BJ (cell line): Measurements from ENCODE around the gene GPSM1. TPM values are rescaled to one million over a fixed set of nuclear protein-coding genes. Genes with fewer than 3 reads are reported as not detected.

ENCODE experiments used
- CTCF ChIA-PET: fragments of 350-600 bp; formaldehyde crosslinking; extraction: SDS; loops from one replicate; lab custom pipeline; 2021; ENCODE audit warnings: antibody characterized with exemption, inconsistent platforms; lab: Yijun Ruan, JAX
- POLR2A ChIA-PET: fragments of 300-600 bp; sonication (Branson Sonifier 250); formaldehyde crosslinking; extraction: SDS; loops from one replicate; lab custom pipeline; 2021; ENCODE audit warnings: antibody characterized with exemption; lab: Charles Lee
- DNase-seq: peaks from one replicate; pipeline ENCODE4 v3.0.0-alpha.2; 2011; ENCODE audit warnings: low read depth
- H3K27me3 ChIP-seq: 2 replicates; pipeline ENCODE4 v1.6.0; 2011; ENCODE audit warnings: low read length; ENCODE audit not compliant: control insufficient read depth, insufficient read depth
- H3K36me3 ChIP-seq: 2 replicates; pipeline ENCODE4 v1.5.1; 2011; ENCODE audit warnings: low read length; ENCODE audit not compliant: control insufficient read depth, insufficient read depth
- H3K4me3 ChIP-seq: 2 replicates; pipeline ENCODE4 v1.5.1; 2011; ENCODE audit warnings: low read depth, mild to moderate bottlenecking, control low read depth, low read length
- CTCF ChIP-seq: IDR thresholded peaks from 2 replicates; pipeline ENCODE4 v1.5.1; 2011; ENCODE audit warnings: low read depth, mild to moderate bottlenecking, control low read depth, inconsistent platforms, low read length, moderate library complexity; ENCODE audit not compliant: insufficient read depth
- polyA plus RNA-seq: library from polyadenylated mRNA; depleted of rRNA; stranded (reverse); fragments of >200 nt; gene quantifications from 2 replicates; pipeline ENCODE4 v1.2.3, GENCODE V29; 2011

The GPSM1 gene
- polyA plus RNA-seq, 1 experiment: 33.1 TPM

- Histone ChIP-seq H3K36me3 (peaks cover 22% of the 10 kb centered on the region), H3K4me3 (no peak overlapping the region), H3K27me3 (no peaks in the 10 kb centered on the region)
- TF ChIP-seq CTCF: no peak
- CTCF ChIA-PET: interaction anchor here (1.1 to 5.4 kb wide), 3 partner anchors 9 to 59 kb away, joined by 4 to 30 read pairs (median 20); partner anchors contain the start of gene DNLZ
- DNase-seq: no peak
- POLR2A ChIA-PET: no interaction called here
Measured at GRCh38 chr9:136371533-136371880, 44.2 kb downstream of the GPSM1 start.

DNA sequence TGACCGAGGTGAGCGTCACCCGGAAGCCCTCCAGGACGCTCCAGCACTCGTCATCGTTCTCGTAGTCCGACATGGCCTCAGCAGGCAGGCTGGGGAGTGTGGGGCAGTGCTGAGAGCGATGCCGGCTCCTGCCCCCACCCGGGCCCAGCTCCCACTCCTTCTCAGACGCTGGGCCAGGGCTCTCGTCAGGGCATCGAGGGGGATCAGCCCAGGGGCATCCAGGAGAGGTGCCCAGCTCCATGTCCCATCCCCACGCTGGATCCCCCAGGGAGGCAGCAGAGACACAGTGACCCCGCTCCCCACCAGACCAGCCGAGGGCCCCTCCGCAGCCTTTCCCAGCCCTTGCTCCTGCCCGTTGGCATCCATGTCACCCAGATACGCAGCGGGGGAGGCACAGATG, 44.7 kb downstream of the GPSM1 start:
- no peak for DNase-seq
- no peak for TF ChIP-seq CTCF
- Histone ChIP-seq H3K36me3 (peaks cover 20% of the 10 kb centered on the region), H3K4me3 (peak overlapping the region; percentile 35), H3K27me3 (no peaks in the 10 kb centered on the region)
- POLR2A ChIA-PET: no interaction called here
- CTCF ChIA-PET: interaction anchor here (0.7 to 5.4 kb wide), 8 partner anchors 9 to 68 kb away, joined by 3 to 30 read pairs (median 4); partner anchors contain the start of genes DNLZ and INPP5E

DNA sequence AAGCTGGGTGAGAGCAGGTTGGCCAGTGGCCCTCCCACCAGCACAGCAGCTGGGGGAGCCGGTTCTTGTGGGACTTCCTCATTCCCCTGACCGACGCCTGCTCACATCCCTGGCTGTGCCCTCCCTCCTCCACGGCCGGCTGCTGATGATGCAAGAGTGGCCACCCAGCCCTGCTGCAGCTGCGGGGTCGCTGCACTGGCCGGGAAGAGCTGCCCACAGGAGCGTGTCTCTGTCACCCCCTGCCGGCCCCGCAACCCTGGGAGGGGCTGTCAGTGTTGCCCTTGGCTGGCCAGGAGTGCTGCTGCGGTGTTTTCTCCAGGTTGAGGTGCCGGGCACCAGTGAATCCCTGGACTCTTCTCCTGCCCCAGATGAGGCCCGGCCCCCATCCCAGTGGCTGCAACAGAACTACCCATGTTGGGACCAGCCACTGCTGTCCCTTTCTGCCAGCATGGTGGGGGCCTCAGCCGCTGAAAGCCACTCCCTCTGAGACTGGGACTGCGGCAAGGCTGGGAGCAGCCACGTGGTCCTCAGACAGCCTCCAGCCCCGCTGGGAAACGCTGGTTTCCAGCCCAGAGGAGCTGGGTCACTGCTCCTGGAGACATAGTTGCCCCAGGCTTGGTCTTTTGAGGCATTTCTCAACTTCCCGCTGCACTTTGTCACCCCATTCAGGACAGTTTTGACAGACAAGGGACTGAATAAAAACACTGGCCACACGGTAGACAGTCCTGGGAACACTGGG, 45.4 kb downstream of the GPSM1 start:
- TF ChIP-seq CTCF: peak; percentile 49
- H3K4me3 ChIP-seq: peak overlapping the region; percentile 35
- DNase-seq: peak; percentile 39
- no peaks in the 10 kb centered on the region for H3K27me3 ChIP-seq
- POLR2A ChIA-PET: no interaction called here
- CTCF ChIA-PET: interaction anchor here (0.7 to 5.4 kb wide), 10 partner anchors 9 to 67 kb away, joined by 3 to 30 read pairs (median 4); partner anchors contain the start of genes DNLZ and INPP5E
- H3K36me3 ChIP-seq: peaks cover 20% of the 10 kb centered on the region

DNA sequence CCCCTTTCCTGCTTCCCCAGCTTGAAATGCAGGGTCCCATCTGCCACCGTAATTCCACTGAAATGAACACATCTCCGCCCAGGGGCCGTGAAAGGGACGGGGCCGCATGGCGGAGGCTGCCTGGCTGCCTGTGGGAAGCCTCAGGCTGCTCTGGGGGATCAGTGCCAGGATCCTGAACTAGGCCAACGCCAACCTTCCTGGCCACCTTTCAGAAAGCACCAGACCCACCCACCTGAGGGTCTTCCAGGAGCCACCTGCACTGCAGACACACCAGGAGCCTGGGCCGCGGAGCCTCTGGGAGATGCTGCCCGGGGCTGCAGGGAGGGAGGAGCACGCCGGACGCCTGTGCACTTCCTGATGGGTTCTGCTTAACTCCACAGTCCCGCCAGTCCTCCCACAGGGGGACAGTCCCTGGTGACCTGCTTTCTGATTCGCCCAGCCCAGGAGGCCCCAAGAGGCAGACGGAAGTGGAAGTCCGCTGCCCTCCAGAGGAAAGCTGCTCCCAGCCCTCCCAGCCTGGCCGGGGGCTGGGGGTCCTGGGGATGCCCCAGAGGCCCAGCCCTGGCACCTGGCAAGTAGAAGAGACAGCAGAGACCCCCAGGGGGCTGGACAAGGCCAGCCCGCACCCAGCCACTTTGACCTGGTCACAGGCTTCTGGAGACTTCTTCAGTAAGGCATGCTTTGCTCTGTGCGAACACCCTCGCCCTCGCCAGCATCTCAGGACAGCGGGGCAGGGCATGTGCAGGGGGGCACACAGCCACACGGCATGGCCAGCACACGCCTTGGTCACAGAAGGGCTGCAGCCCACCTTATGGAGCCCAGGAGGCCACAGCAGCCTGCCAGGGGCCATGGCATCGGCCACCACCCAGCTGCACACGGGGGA, 46.2 kb downstream of the GPSM1 start, which contains the start of gene CARD9:
Gene CARD9, minus strand, starts transcription at position 370 of the 883 bp plus-strand sequence. CDS start 1,591 bp downstream, outside the sequence.
- no peaks in the 10 kb centered on the region for H3K27me3 ChIP-seq
- H3K4me3 ChIP-seq: peak within 1 kb of the TSS; percentile 35
- H3K36me3 ChIP-seq: peaks cover 20% of the 10 kb centered on the region
- CTCF ChIA-PET: interaction anchor here (0.9 to 5.4 kb wide), 7 partner anchors 8 to 66 kb away, joined by 3 to 30 read pairs (median 5); partner anchors contain the start of genes DNLZ and INPP5E
- no peak for DNase-seq
- POLR2A ChIA-PET: no interaction called here
- no peak for TF ChIP-seq CTCF
